Measurements from ENCODE around the gene TRIM8.
A peak's percentile ranks its signal among the peaks of the same experiment; 100 is the strongest.

The TRIM8 gene

DNA sequence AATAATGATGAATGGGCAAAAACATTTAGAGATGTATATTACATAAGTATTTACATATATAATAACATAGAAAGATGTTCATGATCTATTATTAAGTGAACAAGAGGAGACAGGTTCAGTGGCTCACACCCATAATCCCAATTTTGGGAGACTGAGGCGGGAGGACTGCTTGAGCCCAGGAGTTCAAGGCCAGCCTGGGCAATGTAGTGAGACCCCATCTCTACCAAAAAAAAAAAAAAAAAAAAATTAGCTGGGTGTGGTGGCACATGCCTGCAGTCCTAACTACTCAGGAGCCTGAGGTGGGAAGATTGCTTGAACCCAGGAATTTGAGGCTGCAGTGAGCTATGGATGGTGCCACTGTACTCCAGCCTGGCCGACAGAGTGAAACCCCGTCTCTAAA is 57.5 kb downstream of the TRIM8 start:
- Histone ChIP-seq H3K9me2 (replicated peaks; ENCODE audit: control insufficient read depth, low read length) (no peaks in the 10 kb centered on the region), H3K4me3 (ENCODE audit: low read length) (no peak overlapping the region), H3K27ac (ENCODE audit: low read depth, low read length) (no peak overlapping the region), H3F3A (ENCODE audit: control insufficient read depth, insufficient read depth) (0 out of 2 replicates have a peak, but pooled peaks cover 3% of the 10 kb centered on the region), H3K36me3 (ENCODE audit: control insufficient read depth, low read length) (peaks cover 34% of the 10 kb centered on the region), H3K4me1 (ENCODE audit: control insufficient read depth, low read length) (peaks cover 18% of the 10 kb centered on the region), H3K79me2 (ENCODE audit: control insufficient read depth, low read length) (peaks cover 19% of the 10 kb centered on the region), H3K9me3 (ENCODE audit: control insufficient read depth, insufficient read depth, low read length) (no peaks in the 10 kb centered on the region), H4K20me1 (ENCODE audit: control insufficient read depth, insufficient read depth, low read depth, low read length) (no peaks in the 10 kb centered on the region), H3K4me2 (ENCODE audit: low read length) (no peak overlapping the region), H3K27me3 (ENCODE audit: control insufficient read depth, low read length) (no peaks in the 10 kb centered on the region)
- TF ChIP-seq CTCF (IDR thresholded peaks at IDR 0.05; ENCODE audit: low read depth, low read length, poor library complexity, severe bottlenecking), result no peak
- no peak for TF ChIP-seq EZH2phosphoT487 (IDR thresholded peaks at IDR 0.05; ENCODE audit: borderline replicate concordance, low read length)

- Histone ChIP-seq H3K36me3 (ENCODE audit: control insufficient read depth, low read length) (peaks cover 28% of the 10 kb centered on the region), H3K79me2 (ENCODE audit: control insufficient read depth, low read length) (peaks cover 28% of the 10 kb centered on the region), H3K4me2 (ENCODE audit: low read length) (no peak overlapping the region), H3F3A (ENCODE audit: control insufficient read depth, insufficient read depth) (0 out of 2 replicates have a peak, but pooled peaks cover 3% of the 10 kb centered on the region), H3K4me1 (ENCODE audit: control insufficient read depth, low read length) (peaks cover 20% of the 10 kb centered on the region), H4K20me1 (ENCODE audit: control insufficient read depth, insufficient read depth, low read depth, low read length) (no peaks in the 10 kb centered on the region), H3K9me3 (ENCODE audit: control insufficient read depth, insufficient read depth, low read length) (no peaks in the 10 kb centered on the region), H3K27me3 (ENCODE audit: control insufficient read depth, low read length) (no peaks in the 10 kb centered on the region), H3K9me2 (replicated peaks; ENCODE audit: control insufficient read depth, low read length) (no peaks in the 10 kb centered on the region), H3K27ac (ENCODE audit: low read depth, low read length) (no peak overlapping the region), H3K4me3 (ENCODE audit: low read length) (no peak overlapping the region)
- no peak for TF ChIP-seq EZH2phosphoT487 (IDR thresholded peaks at IDR 0.05; ENCODE audit: borderline replicate concordance, low read length)
- TF ChIP-seq CTCF (IDR thresholded peaks at IDR 0.05; ENCODE audit: low read depth, low read length, poor library complexity, severe bottlenecking), result no peak
Observed at GRCh38 chr10:102702742-102703141, 58.5 kb downstream of the TRIM8 start.

DNA sequence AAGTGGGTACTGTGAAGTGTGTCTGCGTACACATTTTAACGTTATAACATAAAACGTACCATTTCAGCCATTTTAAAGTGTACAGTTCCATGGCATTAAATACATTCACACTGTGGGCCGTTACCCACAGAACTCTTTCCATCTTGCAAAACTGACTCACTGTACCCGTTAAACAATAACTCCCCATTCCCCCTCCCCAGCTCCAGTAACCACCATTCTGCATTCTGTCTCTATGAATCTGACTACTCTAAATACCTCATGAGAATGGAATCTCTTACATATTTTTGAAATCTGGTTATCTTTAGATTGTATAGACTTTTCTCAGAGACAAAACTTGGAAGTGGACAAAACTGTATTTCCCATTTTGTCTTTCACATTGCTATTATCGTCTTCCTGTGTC is 60.6 kb downstream of the TRIM8 start:
- Histone ChIP-seq H3K36me3 (ENCODE audit: control insufficient read depth, low read length) (peaks cover 13% of the 10 kb centered on the region), H3K79me2 (ENCODE audit: control insufficient read depth, low read length) (peaks cover 46% of the 10 kb centered on the region)

More for the DNA sequence above, 60.6 kb downstream of the TRIM8 start:
- Histone ChIP-seq H3K27ac (ENCODE audit: low read depth, low read length) (no peak overlapping the region), H3F3A (ENCODE audit: control insufficient read depth, insufficient read depth) (0 out of 2 replicates have a peak, but pooled peaks cover 4% of the 10 kb centered on the region), H3K27me3 (ENCODE audit: control insufficient read depth, low read length) (no peaks in the 10 kb centered on the region), H3K9me2 (replicated peaks; ENCODE audit: control insufficient read depth, low read length) (no peaks in the 10 kb centered on the region), H3K4me2 (ENCODE audit: low read length) (peak overlapping the region; percentile 41; the same call in 1 of the 2 replicates), H3K4me3 (ENCODE audit: low read length) (no peak overlapping the region), H4K20me1 (ENCODE audit: control insufficient read depth, insufficient read depth, low read depth, low read length) (no peaks in the 10 kb centered on the region), H3K9me3 (ENCODE audit: control insufficient read depth, insufficient read depth, low read length) (no peaks in the 10 kb centered on the region), H3K4me1 (ENCODE audit: control insufficient read depth, low read length) (peaks cover 21% of the 10 kb centered on the region)
- no peak for TF ChIP-seq EZH2phosphoT487 (IDR thresholded peaks at IDR 0.05; ENCODE audit: borderline replicate concordance, low read length)
- no peak for TF ChIP-seq CTCF (IDR thresholded peaks at IDR 0.05; ENCODE audit: low read depth, low read length, poor library complexity, severe bottlenecking)
